HG03354 (cell line): ENCODE data around the gene CRADD.
"Not testable (repeated sequence)": the region's sequence is repeated elsewhere in the genome, so short reads cannot be mapped to it uniquely, and the experiment has no call there.

ENCODE experiments used
- ATAC-seq: cut with Tn5 transposase; IDR thresholded peaks from one replicate; pipeline ENCODE4 v1.9.1; 2021; ENCODE audit warnings: mild to moderate bottlenecking; ENCODE audit not compliant: unreplicated experiment, poor library complexity, severe bottlenecking

The CRADD gene

GRCh38 chr12:93883436-93884154 lies 206.4 kb downstream of the CRADD start:
- ATAC-seq = no peak

- no peak for ATAC-seq
Measured at GRCh38 chr12:93884794-93885460, 207.8 kb downstream of the CRADD start.

GRCh38 chr12:93885973-93886532 lies 208.9 kb downstream of the CRADD start:
- not testable (repeated sequence) for ATAC-seq

- ATAC-seq = no peak
Measured at GRCh38 chr12:93886533-93887511, 209.6 kb downstream of the CRADD start.

GRCh38 chr12:93888964-93889363 lies 211.8 kb downstream of the CRADD start:
- ATAC-seq = no peak

GRCh38 chr12:93889516-93890212 lies 212.5 kb downstream of the CRADD start:
- ATAC-seq = no peak

GRCh38 chr12:93892423-93893268 lies 215.5 kb downstream of the CRADD start:
- no peak for ATAC-seq

- ATAC-seq = no peak
Measured at GRCh38 chr12:93894391-93895088, 217.4 kb downstream of the CRADD start.

- ATAC-seq = no peak
Measured at GRCh38 chr12:93895089-93895445, 217.9 kb downstream of the CRADD start.

- no peak for ATAC-seq
Measured at GRCh38 chr12:93896427-93896826, 219.3 kb downstream of the CRADD start.

GRCh38 chr12:93896952-93897351 lies 219.8 kb downstream of the CRADD start:
- ATAC-seq = no peak

GRCh38 chr12:93901739-93902138 lies 224.6 kb downstream of the CRADD start:
- ATAC-seq = no peak

GRCh38 chr12:93902192-93902591 lies 225.0 kb downstream of the CRADD start:
- ATAC-seq = no peak

GRCh38 chr12:93902736-93903562 lies 225.8 kb downstream of the CRADD start:
- ATAC-seq = no peak

- ATAC-seq = no peak
Measured at GRCh38 chr12:93904124-93904523, 226.9 kb downstream of the CRADD start.

- ATAC-seq = no peak
Measured at GRCh38 chr12:93908264-93908663, 231.1 kb downstream of the CRADD start.

GRCh38 chr12:93908846-93909567 lies 231.8 kb downstream of the CRADD start:
- ATAC-seq = no peak
